Stimulated activated naive B cell treated with anti-CD40 and anti-IgM and Interleukin-4, amounts not matched to agents 10 μg/mL and 1 μg/mL and 100 μg/mL, for 72 hours (primary cell): Measurements from ENCODE around the gene SNX33.

Source experiments
- ATAC-seq, 2 donors: fragments of 150-1000 bp; cut with Tn5 transposase; replicated peaks; 2 replicates each; pipeline ENCODE4 v1.10.0; 2021; ENCODE audit warnings: moderate library complexity in 1 of 2
- DNase-seq: peaks from one replicate; pipeline ENCODE4 v3.0.0; 2021
- H3K27ac Mint-ChIP-seq: one replicate; pipeline ENCODE4 v1.8.0; 2022; ENCODE audit warnings: mild to moderate bottlenecking, mixed read lengths
- H3K27me3 Mint-ChIP-seq, 2 donors: one replicate each; pipeline ENCODE4 v1.8.0; 2022; ENCODE audit warnings: mixed read lengths in 2 of 2
- H3K36me3 Mint-ChIP-seq, 2 donors: one replicate each; pipeline ENCODE4 v1.8.0; 2022; ENCODE audit warnings: mixed read lengths in 2 of 2, mild to moderate bottlenecking in 1 of 2
- H3K4me1 Mint-ChIP-seq, 2 donors: one replicate each; pipeline ENCODE4 v1.8.0; 2022; ENCODE audit warnings: mixed read lengths in 2 of 2, mild to moderate bottlenecking in 1 of 2
- H3K4me3 Mint-ChIP-seq, 2 donors: one replicate each; pipeline ENCODE4 v1.8.0; 2022; ENCODE audit warnings: mild to moderate bottlenecking in 2 of 2, mixed read lengths in 2 of 2, moderate library complexity in 1 of 2
- H3K9me3 Mint-ChIP-seq, 2 donors: one replicate each; pipeline ENCODE4 v1.8.0; 2022; ENCODE audit warnings: mixed read lengths in 2 of 2, mild to moderate bottlenecking in 1 of 2

SNX33 gene

DNA sequence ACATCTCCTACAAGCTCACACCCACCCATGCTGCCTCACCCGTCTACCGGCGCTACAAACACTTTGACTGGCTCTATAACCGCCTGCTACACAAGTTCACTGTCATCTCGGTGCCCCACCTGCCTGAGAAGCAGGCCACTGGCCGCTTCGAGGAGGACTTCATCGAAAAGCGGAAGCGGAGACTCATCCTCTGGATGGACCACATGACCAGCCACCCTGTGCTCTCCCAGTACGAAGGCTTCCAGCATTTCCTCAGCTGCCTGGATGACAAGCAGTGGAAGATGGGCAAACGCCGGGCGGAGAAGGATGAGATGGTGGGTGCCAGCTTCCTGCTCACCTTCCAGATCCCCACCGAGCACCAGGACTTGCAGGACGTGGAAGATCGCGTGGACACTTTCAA lies 2.1 kb downstream of the SNX33 start:
- DNase-seq (no peak), ATAC-seq (no peak)
- H3K27me3 Mint-ChIP-seq: peaks cover 17 to 18% of the 10 kb centered on the region in 2 donors
- H3K9me3 Mint-ChIP-seq: no peaks in the 10 kb centered on the region
- no peak overlapping the region for H3K4me3 Mint-ChIP-seq
- no peaks in the 10 kb centered on the region for H3K36me3 Mint-ChIP-seq
- H3K4me1 Mint-ChIP-seq: peaks cover 7% of the 10 kb centered on the region in 2 donors
- H3K27ac Mint-ChIP-seq: no peak overlapping the region

DNA sequence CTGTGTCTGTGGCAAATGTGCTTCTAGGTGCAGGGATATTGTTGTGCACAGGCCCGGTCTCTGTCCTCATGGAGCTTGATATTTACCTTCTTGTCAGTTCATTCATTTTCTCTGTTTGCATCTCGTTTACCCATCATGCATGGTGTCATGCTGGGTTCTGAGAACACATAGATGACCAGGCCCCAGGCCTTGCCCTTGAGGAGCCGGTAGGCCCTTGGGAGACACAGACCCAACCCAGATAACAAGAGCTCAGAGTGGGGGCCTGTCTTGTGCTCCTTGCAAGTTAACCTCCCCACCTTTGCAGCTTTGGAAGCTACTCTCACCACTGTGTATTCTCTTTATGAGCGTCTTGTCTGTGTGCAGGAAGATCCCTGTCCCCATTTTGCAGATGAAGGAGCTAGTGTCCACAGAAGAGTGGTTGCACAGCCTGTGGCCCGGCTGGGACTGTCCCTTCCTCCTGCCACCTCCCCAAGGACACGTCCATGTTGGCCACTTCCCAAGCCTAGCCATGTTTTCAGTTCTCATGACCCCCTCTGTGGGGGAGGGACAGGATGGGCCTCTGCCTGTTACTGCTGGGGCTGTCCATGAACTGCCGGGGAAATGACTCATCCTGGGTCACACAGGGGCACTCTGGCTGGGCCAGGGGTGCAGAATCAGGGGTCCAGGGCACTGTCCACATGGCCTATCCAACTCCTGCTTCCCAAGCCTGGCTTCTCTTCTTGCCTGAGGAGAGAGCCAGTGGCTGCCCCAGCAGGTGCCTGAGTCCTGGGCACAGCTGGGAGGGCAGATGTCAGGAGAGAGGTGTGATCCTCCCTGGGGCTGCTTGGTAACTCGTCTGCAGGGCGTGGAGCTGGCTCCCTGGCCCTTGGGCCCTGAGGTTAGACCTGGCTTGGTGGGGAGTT lies 3.4 kb downstream of the SNX33 start:
- DNase-seq: no peak
- H3K9me3 Mint-ChIP-seq: no peaks in the 10 kb centered on the region
- ATAC-seq: no peak
- H3K27ac Mint-ChIP-seq: no peak overlapping the region
- H3K36me3 Mint-ChIP-seq: no peaks in the 10 kb centered on the region
- H3K4me3 Mint-ChIP-seq: no peak overlapping the region
- H3K4me1 Mint-ChIP-seq: peaks cover 7% of the 10 kb centered on the region in 2 donors
- peaks cover 17% of the 10 kb centered on the region in 2 donors for H3K27me3 Mint-ChIP-seq

- Mint-ChIP-seq H3K4me1 (peaks cover under 1 to 3% of the 10 kb centered on the region in 2 donors), H3K36me3 (no peaks in the 10 kb centered on the region), H3K27ac (no peak overlapping the region), H3K4me3 (no peak overlapping the region), H3K27me3 (peaks cover 8 to 17% of the 10 kb centered on the region in 2 donors), H3K9me3 (no peaks in the 10 kb centered on the region)
- ATAC-seq: no peak
- no peak for DNase-seq
Observed at GRCh38 chr15:75651810-75652543, 4.3 kb downstream of the SNX33 start.

- no peaks in the 10 kb centered on the region for H3K9me3 Mint-ChIP-seq
- peaks cover 8 to 16% of the 10 kb centered on the region in 2 donors for H3K27me3 Mint-ChIP-seq
- H3K36me3 Mint-ChIP-seq: no peaks in the 10 kb centered on the region
- DNase-seq (no peak), ATAC-seq (no peak)
- peak overlapping the region; percentile 37 for H3K27ac Mint-ChIP-seq
- H3K4me1 Mint-ChIP-seq: no peaks in the 10 kb centered on the region
- no peak overlapping the region for H3K4me3 Mint-ChIP-seq
Observed at GRCh38 chr15:75653347-75653913, 5.7 kb downstream of the SNX33 start.

- DNase-seq (no peak), ATAC-seq (no peak)
- Mint-ChIP-seq H3K9me3 (no peaks in the 10 kb centered on the region), H3K27ac (no peak overlapping the region), H3K27me3 (peaks cover 4 to 7% of the 10 kb centered on the region in 2 donors), H3K36me3 (no peaks in the 10 kb centered on the region), H3K4me1 (no peaks in the 10 kb centered on the region), H3K4me3 (no peak overlapping the region)
Observed at GRCh38 chr15:75654201-75654907, 6.6 kb downstream of the SNX33 start.

DNA sequence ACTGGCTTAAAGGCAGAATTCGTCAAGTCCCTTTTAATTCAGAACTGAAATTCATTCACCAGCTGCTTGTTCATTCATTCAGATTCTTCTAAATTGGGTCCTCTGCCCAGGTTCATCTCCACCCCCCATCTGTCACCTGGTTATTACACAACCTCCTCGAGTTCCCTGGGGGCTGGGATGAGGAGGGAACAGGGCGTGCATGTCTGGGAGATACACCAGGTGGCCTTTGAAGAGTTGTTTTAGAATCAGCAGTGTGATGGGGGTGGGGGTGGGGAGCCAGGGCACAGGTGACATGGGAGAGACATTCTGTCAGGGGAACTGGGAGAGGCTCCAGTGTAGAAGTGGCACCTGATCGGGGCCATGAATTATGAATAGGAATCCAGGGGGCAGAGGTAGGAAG lies 8.2 kb downstream of the SNX33 start:
- no peak for DNase-seq
- H3K4me3 Mint-ChIP-seq: no peak overlapping the region
- no peaks in the 10 kb centered on the region for H3K9me3 Mint-ChIP-seq
- peaks cover 0 to 13% of the 10 kb centered on the region in 2 donors for H3K27me3 Mint-ChIP-seq
- H3K27ac Mint-ChIP-seq: no peak overlapping the region
- ATAC-seq: no peak
- no peaks in the 10 kb centered on the region for H3K36me3 Mint-ChIP-seq
- no peaks in the 10 kb centered on the region for H3K4me1 Mint-ChIP-seq

GRCh38 chr15:75656331-75656730 lies 8.6 kb downstream of the SNX33 start:
- Mint-ChIP-seq H3K9me3 (no peaks in the 10 kb centered on the region), H3K4me1 (no peaks in the 10 kb centered on the region), H3K36me3 (no peaks in the 10 kb centered on the region), H3K27me3 (peaks cover 0 to 13% of the 10 kb centered on the region in 2 donors), H3K4me3 (no peak overlapping the region), H3K27ac (no peak overlapping the region)
- no peak for DNase-seq
- no peak for ATAC-seq

- Mint-ChIP-seq H3K27ac (no peak overlapping the region), H3K36me3 (no peaks in the 10 kb centered on the region), H3K4me1 (no peaks in the 10 kb centered on the region), H3K9me3 (no peaks in the 10 kb centered on the region), H3K27me3 (peaks cover 0 to 13% of the 10 kb centered on the region in 2 donors), H3K4me3 (no peak overlapping the region)
- DNase-seq: no peak
- ATAC-seq: no peak
Observed at GRCh38 chr15:75656813-75657212, 9.1 kb downstream of the SNX33 start.

GRCh38 chr15:75659141-75659771 lies 11.5 kb downstream of the SNX33 start:
- DNase-seq: no peak
- ATAC-seq: no peak
- Mint-ChIP-seq H3K36me3 (no peaks in the 10 kb centered on the region), H3K4me1 (no peaks in the 10 kb centered on the region), H3K9me3 (no peaks in the 10 kb centered on the region), H3K4me3 (no peak overlapping the region), H3K27ac (no peak overlapping the region), H3K27me3 (peaks cover 0 to 6% of the 10 kb centered on the region in 2 donors)

- Mint-ChIP-seq H3K27ac (no peak overlapping the region), H3K36me3 (no peaks in the 10 kb centered on the region), H3K9me3 (no peaks in the 10 kb centered on the region), H3K27me3 (peaks cover 0 to 6% of the 10 kb centered on the region in 2 donors), H3K4me1 (no peaks in the 10 kb centered on the region), H3K4me3 (no peak overlapping the region)
- ATAC-seq: no peak
- DNase-seq: no peak
Observed at GRCh38 chr15:75659928-75660645, 12.4 kb downstream of the SNX33 start.

- Mint-ChIP-seq H3K4me1 (no peaks in the 10 kb centered on the region), H3K9me3 (no peaks in the 10 kb centered on the region), H3K4me3 (no peak overlapping the region), H3K27me3 (peaks cover 0 to 12% of the 10 kb centered on the region in 2 donors), H3K36me3 (no peaks in the 10 kb centered on the region), H3K27ac (no peak overlapping the region)
- DNase-seq: no peak
- no peak for ATAC-seq
Observed at GRCh38 chr15:75661100-75661755, 13.5 kb downstream of the SNX33 start.

GRCh38 chr15:75661756-75662140 lies 14.0 kb downstream of the SNX33 start:
- Mint-ChIP-seq H3K27ac (no peak overlapping the region), H3K36me3 (no peaks in the 10 kb centered on the region), H3K4me3 (no peak overlapping the region), H3K9me3 (no peaks in the 10 kb centered on the region), H3K27me3 (peaks cover 4 to 12% of the 10 kb centered on the region in 2 donors), H3K4me1 (no peaks in the 10 kb centered on the region)
- ATAC-seq (no peak), DNase-seq (no peak)
